Keratinocyte (primary cell): Measurements from ENCODE around the gene CCDC9B. TPM values are rescaled to one million over a fixed set of nuclear protein-coding genes. Genes with fewer than 3 reads are reported as not detected.

ENCODE experiments used
- DNase-seq: peaks from one replicate; pipeline ENCODE4 v3.0.0-alpha.2; 2011; ENCODE audit warnings: low read depth, missing footprints, low spot score
- FAIRE-seq: peaks from 2 replicates; lab custom pipeline; 2011; peaks lifted over from hg19 to GRCh38; lab: Jason Lieb, UNC
- H2AFZ ChIP-seq: 2 replicates; pipeline ENCODE4 v1.6.0; 2012; ENCODE audit warnings: low read length, control low read depth, inconsistent platforms; ENCODE audit not compliant: control insufficient read depth
- H3K27ac ChIP-seq: 2 replicates; pipeline ENCODE4 v1.5.1; 2011; ENCODE audit warnings: low read length; ENCODE audit not compliant: control insufficient read depth, insufficient read depth
- H3K27me3 ChIP-seq: 3 replicates; pipeline ENCODE4 v1.6.0; 2011; ENCODE audit warnings: low read length; ENCODE audit not compliant: control insufficient read depth, insufficient read depth; ENCODE audit errors: extremely low read depth
- H3K36me3 ChIP-seq, 2 experiments: 2 replicates in 1 of 2; 3 replicates in 1 of 2; pipeline ENCODE4 v1.5.1; 2011; ENCODE audit warnings: low read length in 2 of 2, mild to moderate bottlenecking in 1 of 2; ENCODE audit not compliant: control insufficient read depth in 2 of 2, insufficient read depth in 2 of 2; ENCODE audit errors: extremely low read depth in 1 of 2
- H3K4me1 ChIP-seq: 3 replicates; pipeline ENCODE4 v1.5.1; 2011; ENCODE audit warnings: low read length; ENCODE audit not compliant: control insufficient read depth, insufficient read depth; ENCODE audit errors: extremely low read depth
- H3K4me2 ChIP-seq: 3 replicates; pipeline ENCODE4 v1.6.0; 2011; ENCODE audit warnings: low read depth, low read length; ENCODE audit not compliant: control insufficient read depth, insufficient read depth; ENCODE audit errors: extremely low read depth
- H3K4me3 ChIP-seq, 3 experiments: fragments of 200-600 bp in 1 of 3; sonication (generic) in 1 of 3; 2 replicates in 2 of 3; 3 replicates in 1 of 3; pipeline ENCODE4 v1.5.1; 2011 to 2016; ENCODE audit warnings: low read length in 3 of 3, mild to moderate bottlenecking in 3 of 3, control low read depth in 2 of 3, inconsistent platforms in 1 of 3, low read depth in 1 of 3, mixed read lengths in 1 of 3, mixed run types in 1 of 3, moderate library complexity in 1 of 3; ENCODE audit not compliant: control insufficient read depth in 2 of 3, insufficient read depth in 2 of 3; ENCODE audit errors: extremely low read depth in 1 of 3
- H3K79me2 ChIP-seq: 2 replicates; pipeline ENCODE4 v1.6.0; 2012; ENCODE audit warnings: low read length; ENCODE audit not compliant: control insufficient read depth, insufficient read depth
- H3K9ac ChIP-seq: 3 replicates; pipeline ENCODE4 v1.6.0; 2011; ENCODE audit warnings: low read length; ENCODE audit not compliant: control insufficient read depth, insufficient read depth; ENCODE audit errors: extremely low read depth
- H3K9me1 ChIP-seq: 3 replicates; pipeline ENCODE4 v1.6.0; 2011; ENCODE audit warnings: low read length; ENCODE audit not compliant: control insufficient read depth, insufficient read depth; ENCODE audit errors: extremely low read depth
- H3K9me3 ChIP-seq: 2 replicates; pipeline ENCODE4 v1.5.1; 2012; ENCODE audit warnings: low read depth, low read length; ENCODE audit not compliant: control insufficient read depth
- H4K20me1 ChIP-seq: 3 replicates; pipeline ENCODE4 v1.6.0; 2011; ENCODE audit warnings: low read length; ENCODE audit not compliant: control insufficient read depth, insufficient read depth; ENCODE audit errors: extremely low read depth
- CTCF ChIP-seq, 3 experiments: IDR thresholded peaks in 1 of 3; conservative IDR thresholded peaks in 1 of 3; optimal IDR thresholded peaks in 1 of 3; 2 replicates in 2 of 3; 3 replicates in 1 of 3; pipeline versions ENCODE3 to v1.5.1; 2011; ENCODE audit warnings: low read length in 3 of 3, mild to moderate bottlenecking in 3 of 3, moderate library complexity in 2 of 3, control low read depth in 1 of 3, inconsistent platforms in 1 of 3; ENCODE audit not compliant: insufficient read depth in 2 of 3; ENCODE audit errors: extremely low read depth in 1 of 3
- EZH2 ChIP-seq: IDR thresholded peaks from one replicate; pipeline ENCODE4 v1.6.1; 2012; ENCODE audit warnings: inconsistent platforms, mild to moderate bottlenecking, low read length, moderate library complexity
- dilution Hi-C: fragments of 300-500 bp; cut with MboI; formaldehyde crosslinking; loops from one replicate; pipeline ENCODE4 v1.7.0; 2020; ENCODE audit warnings: low sequenced_read_pairs; ENCODE audit not compliant: extremely low pct_ligation_motif_present
- polyA plus RNA-seq, 5 experiments: library from polyadenylated mRNA; depleted of rRNA in 3 of 5; stranded (reverse) in 3 of 5; stranded (forward) in 1 of 5; unstranded in 1 of 5; fragments of >200 nt; gene quantifications; 1 replicate in 1 of 5; 2 replicates in 3 of 5; 3 replicates in 1 of 5; pipeline versions ENCODE4 v1.2.1 to v1.2.3, GENCODE V29; 2011 to 2012; ENCODE audit warnings: missing spikeins in 2 of 5, low read depth in 1 of 5, low replicate concordance in 1 of 5

CCDC9B gene
- polyA plus RNA-seq, 1 donor (not counting 4 experiments of a cell fraction or from before 2014, with no cell fraction given): 9.6 TPM

- no peaks in the 10 kb centered on the region for H4K20me1 ChIP-seq
- peaks cover 5% of the 10 kb centered on the region for H3K79me2 ChIP-seq
- H3K4me1 ChIP-seq: peaks cover 43% of the 10 kb centered on the region
- dilution Hi-C loops: no loop called here
- no peak overlapping the region for H3K27ac ChIP-seq
- no peak overlapping the region for H2AFZ ChIP-seq
- H3K27me3 ChIP-seq: no peaks in the 10 kb centered on the region
- TF ChIP-seq EZH2: no peak
- no peak for TF ChIP-seq CTCF (optimal IDR thresholded peaks at IDR 0.05 in 1 of 3, IDR thresholded peaks at IDR 0.05 in 1 of 3, conservative IDR thresholded peaks at IDR 0.05 in 1 of 3; ENCODE audit: extremely low read depth in 1 of 3, insufficient read depth in 2 of 3, low read length in 3 of 3)
- no peak for FAIRE-seq
- no peak overlapping the region for H3K4me2 ChIP-seq
- no peak for DNase-seq
- peaks cover 19 to 21% of the 10 kb centered on the region in 2 experiments for H3K36me3 ChIP-seq
- no peaks in the 10 kb centered on the region for H3K9me3 ChIP-seq
- H3K9me1 ChIP-seq: peaks cover 4% of the 10 kb centered on the region
- H3K4me3 ChIP-seq: no peak overlapping the region
- no peak overlapping the region for H3K9ac ChIP-seq
Observed at GRCh38 chr15:40331026-40331425, 9.7 kb downstream of the CCDC9B start.

GRCh38 chr15:40330368-40330836, 10.3 kb downstream of the CCDC9B start:
- dilution Hi-C loops: no loop called here
- no peaks in the 10 kb centered on the region for H3K27me3 ChIP-seq
- no peak overlapping the region for H3K27ac ChIP-seq
- peaks cover 15 to 16% of the 10 kb centered on the region in 2 experiments for H3K36me3 ChIP-seq
- H3K9ac ChIP-seq: no peak overlapping the region
- no peaks in the 10 kb centered on the region for H3K9me3 ChIP-seq
- peaks cover 4% of the 10 kb centered on the region for H3K9me1 ChIP-seq
- H3K79me2 ChIP-seq: peaks cover 11% of the 10 kb centered on the region
- H3K4me2 ChIP-seq: no peak overlapping the region
- DNase-seq (no peak), FAIRE-seq (no peak)
- H3K4me1 ChIP-seq: peaks cover 42% of the 10 kb centered on the region
- TF ChIP-seq CTCF (optimal IDR thresholded peaks at IDR 0.05 in 1 of 3, IDR thresholded peaks at IDR 0.05 in 1 of 3, conservative IDR thresholded peaks at IDR 0.05 in 1 of 3; ENCODE audit: extremely low read depth in 1 of 3, insufficient read depth in 2 of 3, low read length in 3 of 3) (no peak), EZH2 (no peak)
- no peak overlapping the region for H2AFZ ChIP-seq
- H3K4me3 ChIP-seq: no peak overlapping the region
- H4K20me1 ChIP-seq: no peaks in the 10 kb centered on the region
